Renal cortical epithelial cell (primary cell): Measurements from ENCODE around the gene UBE2Q2. TPM values are rescaled to one million over a fixed set of nuclear protein-coding genes. Genes with fewer than 3 reads are reported as not detected.
"Not testable (repeated sequence)": the region's sequence is repeated elsewhere in the genome, so short reads cannot be mapped to it uniquely, and the experiment has no call there.

ENCODE experiments used
- DNase-seq: peaks from one replicate; pipeline ENCODE4 v3.0.0-alpha.2; 2011; ENCODE audit warnings: low read depth
- total RNA-seq: library from RNA; depleted of rRNA; stranded (reverse); fragments of >200 nt; gene quantifications from 2 replicates; pipeline ENCODE4 v1.2.3, GENCODE V29; 2014

UBE2Q2 gene
- total RNA-seq, result 84.3 and 87.0 TPM in 2 replicates

GRCh38 chr15:75842722-75843677 is at the start of gene UBE2Q2:
UBE2Q2 (plus strand) TSS chr15:75843447; CDS start chr15:75843667, 220 bp downstream.
- no peak for DNase-seq

- no peak for DNase-seq
These were observed 46.9 kb upstream of the UBE2Q2 start for GRCh38 chr15:75796321-75796720.

DNA sequence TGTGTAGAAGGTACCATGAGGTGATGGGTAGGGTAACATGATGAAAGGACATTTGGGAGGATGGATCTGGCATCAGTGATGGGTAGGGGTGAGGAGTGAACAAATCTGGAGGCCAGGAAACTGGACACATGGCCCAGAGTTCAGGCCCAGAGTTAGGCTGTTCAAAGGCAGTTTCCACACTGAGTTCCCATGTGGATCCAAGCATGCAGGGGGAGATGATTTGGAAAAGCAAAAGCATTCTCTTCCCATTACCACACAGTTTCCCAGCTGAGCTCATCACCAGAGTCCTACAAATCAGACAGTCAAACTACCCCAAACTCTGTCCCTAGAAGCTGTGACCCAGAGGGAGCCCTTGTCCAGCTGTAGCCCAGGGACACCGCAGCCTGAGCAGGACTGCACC is 46.1 kb upstream of the UBE2Q2 start:
- DNase-seq, result not testable (repeated sequence)

DNA sequence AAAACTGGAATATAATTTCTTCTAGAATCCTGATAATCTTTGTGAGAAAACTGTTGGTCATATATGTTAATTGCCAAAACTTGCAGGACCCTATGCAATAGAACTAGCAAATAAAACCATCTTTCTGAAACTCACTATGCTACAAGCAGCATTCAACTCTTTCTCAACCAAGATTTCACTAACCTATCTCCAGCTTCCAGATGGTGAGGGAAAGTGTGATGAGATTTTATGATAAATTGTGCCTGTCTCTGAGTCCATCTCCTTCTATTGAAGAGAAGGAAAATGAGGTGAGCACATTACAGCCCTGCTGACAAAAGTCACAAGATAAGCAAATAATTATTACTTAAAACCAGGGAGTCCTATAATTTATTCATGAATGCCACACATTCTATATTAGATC is 44.1 kb upstream of the UBE2Q2 start:
- no peak for DNase-seq

DNA sequence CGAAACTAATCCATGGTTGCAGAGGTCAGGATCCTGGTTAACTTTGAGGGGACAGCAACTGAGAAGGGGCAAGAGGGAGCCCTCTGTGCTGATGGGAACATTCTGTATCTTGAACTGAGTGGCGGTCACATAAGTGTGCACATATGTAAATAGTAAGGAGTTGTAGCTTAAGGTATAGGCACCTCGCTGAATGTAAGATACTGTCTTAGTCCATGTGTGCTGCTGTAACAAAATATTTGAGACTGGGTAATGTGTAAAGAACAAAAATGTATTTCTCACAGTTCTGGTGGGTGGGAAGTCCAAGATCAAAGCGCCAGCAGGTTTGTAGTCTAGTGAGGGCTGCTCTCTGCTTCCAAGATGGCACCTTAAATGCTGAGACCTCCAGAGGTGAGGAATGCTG is 42.8 kb upstream of the UBE2Q2 start:
- DNase-seq, result not testable (repeated sequence)

- DNase-seq, result peak; percentile 23
These were observed 41.2 kb upstream of the UBE2Q2 start for GRCh38 chr15:75801859-75802593.

DNA sequence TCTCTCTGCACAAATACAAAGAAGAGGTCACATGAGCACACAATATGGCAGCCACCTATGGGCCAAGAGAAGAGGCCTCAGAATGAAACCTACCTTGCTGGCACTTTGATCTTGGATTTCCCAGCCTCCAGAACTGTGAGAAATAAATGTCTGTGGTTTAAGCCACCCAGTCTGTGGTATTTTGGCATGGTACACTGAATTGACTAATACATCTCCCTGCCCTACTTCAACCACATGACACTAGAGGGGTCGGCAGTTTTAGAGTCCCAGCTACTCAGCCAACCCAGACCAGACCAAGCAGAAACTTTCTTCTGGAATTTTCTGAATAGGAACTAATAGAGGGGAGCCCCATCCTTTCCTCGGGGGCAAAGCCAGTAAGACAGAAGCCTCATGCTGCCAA is 35.8 kb upstream of the UBE2Q2 start:
- peak; percentile 62 for DNase-seq

GRCh38 chr15:75808009-75808408 is 35.2 kb upstream of the UBE2Q2 start:
- DNase-seq, result not testable (repeated sequence)

DNA sequence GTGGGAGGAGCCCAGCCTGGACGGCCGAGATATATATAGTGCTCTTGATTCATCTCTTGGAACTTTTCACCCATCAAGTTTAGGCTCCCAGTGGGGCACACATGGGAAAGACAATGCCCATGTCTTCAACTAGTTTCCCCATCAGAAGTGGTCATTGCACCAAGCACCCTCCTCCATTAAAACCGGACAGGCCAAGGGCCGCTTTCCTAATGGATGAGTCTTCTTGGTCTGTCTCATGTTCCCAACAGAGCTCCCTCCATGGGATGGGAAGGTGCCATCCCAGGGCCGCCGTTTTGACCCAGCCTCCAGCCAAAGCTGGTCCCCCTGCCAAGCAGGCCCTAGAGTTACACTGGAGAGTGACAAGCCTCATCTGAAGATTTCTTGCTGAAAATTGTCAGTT is 34.7 kb upstream of the UBE2Q2 start:
- DNase-seq, result no peak

DNA sequence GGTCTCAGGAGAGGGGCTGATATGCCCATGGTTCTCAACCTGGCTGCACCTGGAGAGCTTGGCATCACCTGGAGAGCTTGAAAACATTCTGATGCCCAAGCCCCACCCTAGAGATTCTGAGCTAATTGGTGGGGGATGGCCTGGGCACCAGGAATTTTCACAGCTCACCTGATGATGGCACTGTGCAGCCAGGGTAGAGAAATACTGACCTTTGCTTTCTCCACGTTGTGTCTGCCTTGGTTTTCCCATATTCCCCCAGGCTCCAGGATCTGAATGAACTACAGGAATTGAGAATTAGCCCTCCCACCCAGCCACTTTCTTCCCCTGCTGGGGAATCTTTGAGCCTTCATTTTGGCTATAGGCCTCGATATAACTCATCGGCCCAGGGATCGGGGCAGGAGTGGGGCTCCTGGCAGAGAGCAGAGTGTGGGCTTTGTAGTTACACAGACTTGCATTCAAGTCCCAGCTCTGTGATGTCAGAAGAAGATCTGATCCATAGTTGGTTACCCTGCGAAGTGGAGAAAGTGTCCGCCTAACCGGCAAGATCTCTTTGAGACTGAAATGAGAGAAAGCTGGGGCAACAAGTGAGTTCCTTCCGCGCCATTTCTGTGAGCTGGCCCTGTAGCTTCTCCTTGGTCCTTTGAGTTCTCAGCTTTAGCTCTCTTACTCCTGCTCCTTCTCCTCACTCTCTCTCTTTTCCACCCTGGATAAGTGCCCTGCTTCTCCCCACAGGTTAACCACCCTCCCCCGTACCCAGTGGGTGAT is 33.1 kb upstream of the UBE2Q2 start:
- peak; percentile 46 for DNase-seq

- no peak for DNase-seq
These were observed 32.3 kb upstream of the UBE2Q2 start for GRCh38 chr15:75810874-75811498.

- no peak for DNase-seq
These were observed 31.6 kb upstream of the UBE2Q2 start for GRCh38 chr15:75811626-75812025.

DNA sequence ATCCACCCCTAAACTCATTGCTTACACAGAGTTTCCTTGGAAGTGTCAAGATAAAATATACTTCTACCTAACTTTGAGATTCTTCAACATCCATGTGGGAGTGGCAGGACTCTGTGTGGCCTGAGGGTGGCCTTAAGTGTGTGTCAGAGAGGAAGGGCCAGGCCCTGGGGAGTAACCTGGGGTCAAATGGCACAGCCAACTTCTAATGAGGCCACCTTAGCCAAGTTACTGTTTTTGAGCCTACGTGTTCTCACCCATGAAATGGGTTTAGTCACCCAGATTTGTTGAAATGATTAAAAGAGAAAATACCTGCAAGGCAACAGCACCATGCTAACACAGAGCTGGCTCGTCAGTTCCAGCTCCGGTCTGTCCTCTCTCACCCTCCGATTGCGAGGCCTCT is 28.5 kb upstream of the UBE2Q2 start:
- no peak for DNase-seq

GRCh38 chr15:75815811-75816719 is 27.2 kb upstream of the UBE2Q2 start:
- DNase-seq, result no peak

DNA sequence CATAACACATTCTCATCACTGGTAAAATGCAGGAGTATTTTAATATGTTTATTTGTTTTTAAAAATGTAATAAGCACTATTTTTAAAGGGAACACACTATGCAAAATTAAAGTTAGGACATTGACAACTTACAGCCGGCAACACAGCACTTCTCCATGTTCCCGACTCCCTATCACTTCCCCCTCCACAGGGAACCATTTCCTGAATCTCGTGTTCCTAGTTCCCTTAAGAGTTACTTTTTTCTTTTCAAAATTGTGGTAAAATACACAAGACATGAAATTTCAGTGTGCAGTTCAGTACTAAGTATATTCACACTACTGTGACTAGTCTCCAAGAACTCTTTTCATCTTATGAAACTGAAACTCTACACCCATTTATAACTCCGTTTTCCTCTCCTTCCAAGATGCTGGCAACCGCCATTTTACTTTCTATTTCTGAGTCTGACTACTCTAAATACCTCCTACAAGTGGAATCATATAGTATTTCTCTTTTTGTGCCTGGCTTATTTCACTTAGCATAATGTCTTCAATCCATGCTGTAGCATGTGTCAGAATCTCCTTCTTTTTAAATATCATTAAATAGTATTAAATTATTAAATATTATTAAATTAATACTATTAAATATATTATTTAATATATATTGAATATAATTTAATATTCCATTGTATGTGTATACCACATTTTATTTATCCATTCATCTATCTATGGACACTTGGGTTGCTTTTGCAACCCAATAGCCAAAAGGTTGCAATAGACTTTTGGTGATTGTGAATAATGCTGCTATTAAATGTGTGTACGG is 25.9 kb upstream of the UBE2Q2 start:
- no peak for DNase-seq

DNA sequence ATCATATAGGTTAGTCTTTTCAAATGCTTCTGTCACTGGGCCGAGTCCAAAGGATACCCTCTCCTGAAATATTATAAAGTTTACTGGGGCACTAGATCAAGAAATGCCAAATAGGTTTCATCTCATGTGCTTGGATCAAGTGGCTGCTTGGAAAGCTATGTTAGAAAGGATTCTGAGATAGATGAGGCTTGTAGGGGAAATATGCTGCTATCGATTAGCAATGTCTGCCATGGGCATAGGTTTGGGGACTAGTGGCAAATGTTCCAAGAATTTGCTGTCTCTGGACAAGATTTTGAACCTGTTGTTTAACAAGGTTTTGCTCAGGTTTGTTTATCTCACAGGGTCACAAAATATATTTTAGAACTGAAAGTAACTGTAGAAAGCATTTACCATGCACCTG is 23.0 kb upstream of the UBE2Q2 start:
- DNase-seq, result no peak

DNA sequence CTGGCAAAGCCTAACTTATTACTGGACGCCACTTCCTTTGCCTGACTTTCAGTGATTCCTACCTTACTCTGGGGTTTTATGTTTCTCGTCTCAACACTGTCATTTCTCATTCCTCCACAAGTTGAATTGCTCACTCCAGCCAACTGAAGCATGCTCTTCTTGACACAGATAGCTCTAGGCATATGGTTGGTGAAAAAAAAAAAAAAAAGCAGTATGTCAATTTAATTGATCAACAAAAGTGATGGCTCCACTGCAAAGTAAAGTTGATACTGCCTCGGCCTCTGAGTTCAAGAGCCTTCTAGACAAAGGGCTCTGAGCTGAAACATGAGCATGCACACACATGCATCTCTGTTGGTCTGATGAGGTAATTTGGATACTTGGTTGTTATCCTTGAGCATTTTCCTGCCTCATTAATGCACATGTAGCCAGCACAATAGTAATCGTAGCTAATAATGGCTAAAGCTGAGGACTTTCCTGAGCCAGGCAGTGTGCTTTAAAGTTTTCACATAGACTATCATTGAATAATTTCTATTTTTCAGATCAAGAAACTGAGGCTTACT is 21.4 kb upstream of the UBE2Q2 start:
- DNase-seq, result no peak

DNA sequence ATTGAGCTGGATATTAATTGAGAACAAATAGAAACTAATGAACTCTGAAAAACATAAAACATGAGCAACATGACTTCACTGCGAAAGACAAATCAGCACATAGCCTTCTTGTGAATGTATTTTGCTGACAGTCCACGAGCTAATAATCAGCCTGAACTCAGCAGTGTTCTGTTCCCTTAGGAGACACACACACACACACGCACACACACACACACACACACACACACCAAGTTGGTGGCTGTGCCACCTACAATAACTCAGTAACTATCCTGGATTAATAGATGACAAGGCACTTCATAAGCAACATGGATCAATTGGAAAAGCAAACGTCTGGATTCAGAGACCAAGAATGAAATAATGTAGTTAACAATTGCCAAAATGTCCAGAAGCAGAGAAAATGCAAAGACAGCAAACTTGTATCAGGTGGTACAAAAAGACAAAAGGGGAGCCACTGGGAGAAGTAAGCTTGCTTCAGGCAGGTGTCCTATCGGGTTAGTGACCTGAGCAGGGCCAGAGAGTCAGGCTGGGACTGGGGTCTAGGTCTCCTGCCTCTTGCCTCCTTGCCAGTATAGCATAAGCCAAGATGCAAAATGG is 20.5 kb upstream of the UBE2Q2 start:
- DNase-seq, result peak; percentile 79
